Measurements from ENCODE around the gene PDILT. TPM values are rescaled to one million over a fixed set of nuclear protein-coding genes. Genes with fewer than 3 reads are reported as not detected.
"Not testable (repeated sequence)": the region's sequence is repeated elsewhere in the genome, so short reads cannot be mapped to it uniquely, and the experiment has no call there.

The PDILT gene
- total RNA-seq, 1 donor from 2014 or later, result not detected

DNA sequence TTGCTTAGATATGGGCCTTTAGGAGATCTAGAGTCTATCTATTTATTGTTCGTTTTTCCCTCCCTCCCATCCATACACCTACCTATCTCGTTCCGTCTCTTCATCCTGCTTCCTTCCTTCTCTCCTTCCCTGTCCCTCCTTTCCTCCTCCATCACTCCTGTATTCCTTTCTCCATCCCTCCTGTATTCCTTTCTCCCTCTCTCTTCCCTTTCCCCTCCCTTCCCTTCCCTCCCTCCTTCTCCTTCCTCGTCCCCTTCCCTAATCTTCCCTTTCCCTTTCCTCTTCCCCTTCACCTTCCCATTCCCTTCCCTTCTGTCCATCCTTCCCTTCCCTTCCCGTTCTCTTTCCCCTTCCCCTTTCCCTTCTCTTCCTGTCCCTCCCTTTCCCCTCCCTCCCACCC, 87.8 kb downstream of the PDILT start:
- H3K27ac Mint-ChIP-seq, result no peak overlapping the region
- no peak for DNase-seq (ENCODE audit: low spot score in 2 of 2, unreplicated experiment in 2 of 2)
- H3K4me1 Mint-ChIP-seq, result no peaks in the 10 kb centered on the region
- H3K27me3 Mint-ChIP-seq (ENCODE audit: low read depth), result peaks cover 46% of the 10 kb centered on the region
- no peaks in the 10 kb centered on the region for H3K36me3 Mint-ChIP-seq
- H3K9me3 Mint-ChIP-seq, result no peaks in the 10 kb centered on the region
- TF ChIP-seq, protein P1, sequence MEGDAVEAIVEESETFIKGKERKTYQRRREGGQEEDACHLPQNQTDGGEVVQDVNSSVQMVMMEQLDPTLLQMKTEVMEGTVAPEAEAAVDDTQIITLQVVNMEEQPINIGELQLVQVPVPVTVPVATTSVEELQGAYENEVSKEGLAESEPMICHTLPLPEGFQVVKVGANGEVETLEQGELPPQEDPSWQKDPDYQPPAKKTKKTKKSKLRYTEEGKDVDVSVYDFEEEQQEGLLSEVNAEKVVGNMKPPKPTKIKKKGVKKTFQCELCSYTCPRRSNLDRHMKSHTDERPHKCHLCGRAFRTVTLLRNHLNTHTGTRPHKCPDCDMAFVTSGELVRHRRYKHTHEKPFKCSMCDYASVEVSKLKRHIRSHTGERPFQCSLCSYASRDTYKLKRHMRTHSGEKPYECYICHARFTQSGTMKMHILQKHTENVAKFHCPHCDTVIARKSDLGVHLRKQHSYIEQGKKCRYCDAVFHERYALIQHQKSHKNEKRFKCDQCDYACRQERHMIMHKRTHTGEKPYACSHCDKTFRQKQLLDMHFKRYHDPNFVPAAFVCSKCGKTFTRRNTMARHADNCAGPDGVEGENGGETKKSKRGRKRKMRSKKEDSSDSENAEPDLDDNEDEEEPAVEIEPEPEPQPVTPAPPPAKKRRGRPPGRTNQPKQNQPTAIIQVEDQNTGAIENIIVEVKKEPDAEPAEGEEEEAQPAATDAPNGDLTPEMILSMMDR (IDR thresholded peaks at IDR 0.05; ENCODE audit: unreplicated experiment), result no peak
- no peak overlapping the region for H3K4me3 Mint-ChIP-seq

DNA sequence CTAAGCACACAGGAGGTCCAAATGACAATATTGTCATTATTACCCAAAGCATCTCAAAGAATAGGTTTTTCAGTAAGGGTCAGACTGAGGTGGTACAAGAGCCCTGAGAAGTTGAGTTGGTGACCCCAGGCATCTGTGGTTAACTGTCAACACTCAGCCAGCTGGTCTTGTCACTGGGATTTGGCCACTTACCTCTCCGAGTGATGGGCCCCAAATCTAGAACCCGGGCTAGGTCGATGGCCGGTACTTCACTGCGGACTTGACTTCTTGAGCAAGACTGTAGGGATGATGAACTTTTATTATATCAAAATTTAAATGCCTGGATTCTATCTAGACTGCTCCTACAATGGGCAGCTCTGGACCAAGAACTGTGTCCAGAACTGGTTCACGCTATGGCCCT, 88.8 kb downstream of the PDILT start:
- DNase-seq (ENCODE audit: low spot score in 2 of 2, unreplicated experiment in 2 of 2), result no peak
- H3K9me3 Mint-ChIP-seq, result no peaks in the 10 kb centered on the region
- no peaks in the 10 kb centered on the region for H3K36me3 Mint-ChIP-seq
- H3K4me1 Mint-ChIP-seq, result no peaks in the 10 kb centered on the region
- H3K4me3 Mint-ChIP-seq, result no peak overlapping the region
- peaks cover 43% of the 10 kb centered on the region for H3K27me3 Mint-ChIP-seq (ENCODE audit: low read depth)
- TF ChIP-seq, protein P1 (IDR thresholded peaks at IDR 0.05; ENCODE audit: unreplicated experiment), result no peak
- no peak overlapping the region for H3K27ac Mint-ChIP-seq

DNA sequence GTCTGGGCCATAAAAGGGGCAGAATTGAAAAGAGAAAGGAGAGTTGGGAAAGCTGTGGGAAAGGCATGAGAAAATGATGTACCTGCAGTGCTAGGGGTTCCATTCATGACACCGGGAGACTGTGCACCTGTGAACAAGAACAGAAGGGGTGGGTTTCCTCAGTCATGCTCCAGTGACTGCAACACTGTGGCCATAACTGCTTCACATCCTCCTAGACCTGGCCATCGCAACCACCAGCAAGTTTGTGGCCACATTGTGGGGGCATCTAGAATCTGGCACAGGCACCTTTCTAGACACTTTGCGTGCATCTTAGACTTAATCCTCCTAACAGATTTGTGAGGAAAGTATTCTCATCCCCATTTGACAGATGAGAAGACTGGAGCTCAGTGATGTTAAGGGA, 90.0 kb downstream of the PDILT start:
- TF ChIP-seq, protein P1 (IDR thresholded peaks at IDR 0.05; ENCODE audit: unreplicated experiment), result no peak
- no peaks in the 10 kb centered on the region for H3K4me1 Mint-ChIP-seq
- no peak for DNase-seq (ENCODE audit: low spot score in 2 of 2, unreplicated experiment in 2 of 2)
- no peak overlapping the region for H3K27ac Mint-ChIP-seq
- H3K9me3 Mint-ChIP-seq, result no peaks in the 10 kb centered on the region
- H3K27me3 Mint-ChIP-seq (ENCODE audit: low read depth), result peaks cover 40% of the 10 kb centered on the region
- no peaks in the 10 kb centered on the region for H3K36me3 Mint-ChIP-seq
- H3K4me3 Mint-ChIP-seq, result no peak overlapping the region

DNA sequence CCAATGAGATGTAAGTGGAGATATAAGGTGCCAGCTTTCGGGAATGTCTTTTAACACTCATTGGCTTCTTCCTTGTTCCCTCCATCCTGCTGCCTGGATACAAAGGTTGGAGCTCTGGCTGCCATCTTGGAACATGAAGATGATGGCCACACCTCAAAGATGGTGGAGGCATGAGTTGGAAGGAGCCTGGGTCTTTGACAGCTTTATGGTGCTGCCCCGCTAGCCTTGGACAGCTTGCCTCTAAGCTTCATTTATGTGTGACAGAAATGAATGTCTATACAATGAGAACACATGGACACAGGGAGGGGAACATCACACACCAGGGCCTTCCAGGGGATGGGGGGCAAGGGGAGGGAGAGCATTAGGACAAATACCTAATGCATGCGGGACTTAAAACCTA, 90.8 kb downstream of the PDILT start:
- H3K4me3 Mint-ChIP-seq, result no peak overlapping the region
- no peaks in the 10 kb centered on the region for H3K4me1 Mint-ChIP-seq
- no peak for DNase-seq (ENCODE audit: low spot score in 2 of 2, unreplicated experiment in 2 of 2)
- H3K27me3 Mint-ChIP-seq (ENCODE audit: low read depth), result peaks cover 35% of the 10 kb centered on the region
- H3K36me3 Mint-ChIP-seq, result no peaks in the 10 kb centered on the region
- TF ChIP-seq, protein P1 (IDR thresholded peaks at IDR 0.05; ENCODE audit: unreplicated experiment), result no peak
- no peaks in the 10 kb centered on the region for H3K9me3 Mint-ChIP-seq
- no peak overlapping the region for H3K27ac Mint-ChIP-seq

DNA sequence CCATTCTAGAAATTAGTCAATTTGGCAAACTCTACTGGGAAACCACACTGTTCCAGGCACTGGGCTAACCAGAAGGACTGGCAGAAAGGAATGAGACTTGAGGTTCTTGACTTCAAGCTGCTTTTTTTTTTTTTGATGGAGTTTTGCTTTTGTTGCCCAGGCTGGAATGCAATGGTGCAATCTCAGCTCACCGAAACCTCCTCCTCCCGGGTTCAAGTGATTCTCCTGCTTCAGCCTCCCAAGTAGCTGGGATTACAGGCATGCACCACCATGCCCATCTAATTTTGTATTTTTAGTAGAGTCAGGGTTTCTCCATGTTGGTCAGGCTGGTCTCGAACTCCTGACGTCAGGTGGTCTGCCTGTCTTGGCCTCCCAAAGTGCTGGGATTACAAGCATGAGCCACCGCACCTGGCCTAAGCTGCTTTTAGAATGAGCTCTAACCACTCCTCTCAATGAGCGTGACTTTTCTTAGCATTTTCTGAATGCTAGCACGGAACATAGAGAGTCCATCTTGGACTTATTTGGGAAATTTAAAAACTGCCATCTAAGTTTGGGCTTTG, 91.9 kb downstream of the PDILT start:
- H3K4me3 Mint-ChIP-seq; H3K9me3 Mint-ChIP-seq; H3K4me1 Mint-ChIP-seq; H3K36me3 Mint-ChIP-seq; DNase-seq (ENCODE audit: low spot score in 2 of 2, unreplicated experiment in 2 of 2); H3K27ac Mint-ChIP-seq: not testable (repeated sequence)
- H3K27me3 Mint-ChIP-seq (ENCODE audit: low read depth), result peaks cover 25% of the 10 kb centered on the region

DNA sequence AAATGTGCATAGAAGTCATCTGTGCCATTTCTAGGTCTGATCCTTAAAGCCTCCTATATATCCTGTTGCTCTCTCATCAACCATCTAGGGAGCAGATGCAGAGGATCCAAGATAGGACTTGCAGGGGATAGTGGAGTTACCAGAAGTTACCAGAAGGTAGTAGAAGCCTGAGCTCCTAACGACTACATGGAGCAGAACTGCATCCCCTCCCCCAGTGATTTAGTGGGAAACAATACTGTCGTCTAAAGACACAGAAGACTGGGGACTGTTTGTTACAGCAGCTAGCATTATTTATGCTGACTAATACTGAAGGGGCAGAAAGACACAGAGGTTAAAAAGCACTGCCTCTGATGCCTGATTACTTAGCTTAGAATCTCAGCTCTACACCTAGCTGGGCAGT, 93.0 kb downstream of the PDILT start:
- H3K27ac Mint-ChIP-seq, result no peak overlapping the region
- peaks cover 20% of the 10 kb centered on the region for H3K27me3 Mint-ChIP-seq (ENCODE audit: low read depth)
- no peaks in the 10 kb centered on the region for H3K4me1 Mint-ChIP-seq
- no peaks in the 10 kb centered on the region for H3K36me3 Mint-ChIP-seq
- TF ChIP-seq, protein P1 (IDR thresholded peaks at IDR 0.05; ENCODE audit: unreplicated experiment), result no peak
- no peak for DNase-seq (ENCODE audit: low spot score in 2 of 2, unreplicated experiment in 2 of 2)
- H3K9me3 Mint-ChIP-seq, result no peaks in the 10 kb centered on the region
- H3K4me3 Mint-ChIP-seq, result no peak overlapping the region

All from mesothelial cell of epicardium (in vitro differentiated cells).